ENCODE results near the gene JADE2. TPM values are rescaled to one million over a fixed set of nuclear protein-coding genes. Genes with fewer than 3 reads are reported as not detected.

Gene JADE2
- total RNA-seq, 1 donor = 74.1 TPM

GRCh38 chr5:134610725-134611124 is 85.3 kb downstream of the JADE2 start:
- DNase-seq (ENCODE audit: low read depth in 2 of 3, low spot score in 2 of 3) = no peak

DNA sequence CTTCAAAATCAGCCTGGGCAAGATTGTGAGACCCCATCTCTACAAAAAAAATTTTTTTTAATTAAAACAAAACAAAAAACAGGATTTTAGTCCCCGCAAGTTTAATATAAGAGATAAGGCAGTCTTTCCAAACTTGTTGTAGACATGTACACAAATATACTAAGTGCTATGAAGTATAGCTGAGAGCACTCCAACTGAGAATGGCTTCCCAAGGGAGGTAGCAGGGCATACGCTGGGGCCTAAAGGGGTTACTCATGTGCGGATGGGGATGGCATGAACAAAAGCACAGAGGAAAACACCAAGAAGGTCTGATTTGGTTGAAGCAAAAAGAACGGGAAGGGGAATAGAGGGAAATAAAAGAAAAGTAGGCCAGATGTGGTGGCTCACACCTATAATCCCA is 86.0 kb downstream of the JADE2 start:
- no peak for DNase-seq (ENCODE audit: low read depth in 2 of 3, low spot score in 2 of 3)

DNA sequence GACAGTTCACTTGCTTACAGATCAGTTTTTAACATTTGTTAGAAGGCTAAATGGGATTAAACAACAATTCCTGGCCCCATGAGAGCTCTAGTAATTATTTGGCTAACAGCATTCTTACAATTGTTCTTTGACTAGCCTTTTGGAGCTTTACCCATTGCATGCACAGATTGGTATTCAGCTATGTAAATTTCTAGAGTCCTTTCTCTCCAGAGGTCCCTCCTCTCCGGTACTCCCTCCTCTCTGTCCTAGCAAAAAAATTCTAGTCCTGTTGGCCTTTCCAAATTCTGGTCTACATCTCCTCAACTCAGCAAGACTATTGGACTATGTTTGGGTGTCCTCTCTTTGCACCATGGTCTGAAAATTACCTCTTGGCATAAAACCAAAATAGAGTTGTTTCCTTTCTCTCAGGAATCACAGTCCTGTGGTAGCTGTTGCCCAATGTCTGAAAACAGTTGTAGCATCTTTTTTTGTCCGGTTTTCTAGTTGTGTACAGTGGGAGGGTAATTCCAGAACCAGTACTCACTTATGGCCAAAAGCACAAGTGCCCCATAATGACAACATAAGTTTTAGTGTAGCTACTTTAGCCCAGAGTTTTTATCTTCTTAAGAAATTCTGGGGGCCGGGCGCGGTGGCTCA is 89.1 kb downstream of the JADE2 start:
- no peak for DNase-seq (ENCODE audit: low read depth in 2 of 3, low spot score in 2 of 3)

GRCh38 chr5:134620634-134621033 is 95.2 kb downstream of the JADE2 start:
- DNase-seq (ENCODE audit: low read depth in 2 of 3, low spot score in 2 of 3) = no peak

GRCh38 chr5:134625559-134625958 is 100.1 kb downstream of the JADE2 start:
- DNase-seq (ENCODE audit: low read depth in 2 of 3, low spot score in 2 of 3) = no peak

GRCh38 chr5:134626369-134627014 is 101.0 kb downstream of the JADE2 start:
- no peak for DNase-seq (ENCODE audit: low read depth in 2 of 3, low spot score in 2 of 3)

Small RNA genes lying within 50 kb of the gene (small RNA-seq; reads per million reads assigned to genes)
- gene RN7SL541P = not detected
- gene RNU6-456P = not detected

Other genes starting within 250 kb of the JADE2 start
- 0.54 TPM for gene CDKL3, start 158.5 kb upstream of the JADE2 start, total RNA-seq
- gene UBE2B, start 154.1 kb upstream of the JADE2 start, total RNA-seq = 12.9 TPM
- 17.8 TPM for gene CDKN2AIPNL, start 113.8 kb upstream of the JADE2 start, total RNA-seq
- gene SAR1B, start 107.2 kb downstream of the JADE2 start, total RNA-seq = 10.8 TPM
- 7.3 TPM for gene SEC24A, start 123.1 kb downstream of the JADE2 start, total RNA-seq
- 28.5 TPM for gene CAMLG, start 212.9 kb downstream of the JADE2 start, total RNA-seq
- 13.2 TPM for gene DDX46, start 233.1 kb downstream of the JADE2 start, total RNA-seq

Data from hematopoietic multipotent progenitor cell (in vitro differentiated cells).